ENCODE results near the gene NRAS. TPM values are rescaled to one million over a fixed set of nuclear protein-coding genes. Genes with fewer than 3 reads are reported as not detected.

The NRAS gene
- total RNA-seq, 1 donor from 2014 or later: 60.7 TPM

GRCh38 chr1:114715952-114716303 lies 643 bp downstream of the NRAS start:
- DNase-seq: peak; percentile 58
- H3K27me3 Mint-ChIP-seq: no peaks in the 10 kb centered on the region
- peaks cover 20% of the 10 kb centered on the region for H3K4me1 Mint-ChIP-seq
- peak overlapping the region; percentile 95 for H3K4me3 Mint-ChIP-seq
- H3K36me3 Mint-ChIP-seq (ENCODE audit: low read depth): peaks cover 67% of the 10 kb centered on the region
- H3K27ac Mint-ChIP-seq: peak overlapping the region; percentile 93
- no peaks in the 10 kb centered on the region for H3K9me3 Mint-ChIP-seq
- intact Hi-C loops (cut with micrococcal nuclease): loop anchor here (1.0 to 2.0 kb wide), 5 partner anchors 41 to 205 kb away; partner anchors contain the start of genes BCAS2, CSDE1, DENND2C and SIKE1

GRCh38 chr1:114712977-114713376 lies 3.6 kb downstream of the NRAS start:
- H3K9me3 Mint-ChIP-seq: no peaks in the 10 kb centered on the region

GRCh38 chr1:114710360-114710759 lies 6.2 kb downstream of the NRAS start:
- Mint-ChIP-seq H3K4me3 (no peak overlapping the region), H3K36me3 (ENCODE audit: low read depth) (peaks cover 53% of the 10 kb centered on the region), H3K27me3 (no peaks in the 10 kb centered on the region), H3K9me3 (no peaks in the 10 kb centered on the region), H3K4me1 (peaks cover 10% of the 10 kb centered on the region), H3K27ac (no peak overlapping the region)
- intact Hi-C loops (cut with micrococcal nuclease): no loop called here
- no peak for DNase-seq

More at GRCh38 chr1:114712977-114713376, 3.6 kb downstream of the NRAS start:
- H3K4me3 Mint-ChIP-seq: no peak overlapping the region
- no peak overlapping the region for H3K27ac Mint-ChIP-seq
- no peak for DNase-seq
- H3K4me1 Mint-ChIP-seq: peaks cover 17% of the 10 kb centered on the region
- H3K36me3 Mint-ChIP-seq (ENCODE audit: low read depth): peaks cover 58% of the 10 kb centered on the region
- no peaks in the 10 kb centered on the region for H3K27me3 Mint-ChIP-seq
- intact Hi-C loops (cut with micrococcal nuclease): no loop called here

GRCh38 chr1:114707604-114708003 lies 9.0 kb downstream of the NRAS start:
- H3K4me3 Mint-ChIP-seq: no peak overlapping the region
- intact Hi-C loops (cut with micrococcal nuclease): no loop called here
- H3K27me3 Mint-ChIP-seq: no peaks in the 10 kb centered on the region
- DNase-seq: no peak
- H3K27ac Mint-ChIP-seq: no peak overlapping the region
- peaks cover 44% of the 10 kb centered on the region for H3K36me3 Mint-ChIP-seq (ENCODE audit: low read depth)
- H3K4me1 Mint-ChIP-seq: peaks cover 3% of the 10 kb centered on the region
- H3K9me3 Mint-ChIP-seq: no peaks in the 10 kb centered on the region

DNA sequence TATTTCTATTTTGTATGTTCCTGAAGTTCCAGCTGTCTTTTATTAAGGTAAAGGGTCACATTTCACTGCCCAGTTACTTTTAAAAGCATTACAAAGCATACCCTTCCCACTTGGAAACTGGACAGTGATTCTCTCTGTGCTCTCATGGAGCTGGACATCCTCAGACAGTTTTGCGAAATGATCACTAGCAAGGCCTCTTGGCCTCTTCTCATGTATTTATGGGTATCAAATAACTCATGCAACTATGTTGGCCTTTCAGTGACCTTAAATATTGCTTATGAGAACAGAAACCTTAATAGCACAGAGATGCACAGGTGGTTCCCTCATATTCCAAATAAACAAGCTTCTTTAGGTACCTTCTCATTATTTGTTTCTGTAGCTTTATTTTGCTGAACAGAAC lies 13.3 kb downstream of the NRAS start:
- peaks cover 4% of the 10 kb centered on the region for H3K4me1 Mint-ChIP-seq
- peaks cover 18% of the 10 kb centered on the region for H3K36me3 Mint-ChIP-seq (ENCODE audit: low read depth)
- peaks cover 3% of the 10 kb centered on the region for H3K27me3 Mint-ChIP-seq
- intact Hi-C loops (cut with micrococcal nuclease): no loop called here
- no peak for DNase-seq
- H3K27ac Mint-ChIP-seq: no peak overlapping the region
- no peak overlapping the region for H3K4me3 Mint-ChIP-seq
- no peaks in the 10 kb centered on the region for H3K9me3 Mint-ChIP-seq

GRCh38 chr1:114702737-114703136 lies 13.8 kb downstream of the NRAS start:
- Mint-ChIP-seq H3K4me3 (no peak overlapping the region), H3K4me1 (peaks cover 4% of the 10 kb centered on the region), H3K9me3 (no peaks in the 10 kb centered on the region), H3K36me3 (ENCODE audit: low read depth) (peaks cover 16% of the 10 kb centered on the region), H3K27me3 (peaks cover 4% of the 10 kb centered on the region), H3K27ac (no peak overlapping the region)
- no peak for DNase-seq
- intact Hi-C loops (cut with micrococcal nuclease): no loop called here

GRCh38 chr1:114701931-114702330 lies 14.6 kb downstream of the NRAS start:
- Mint-ChIP-seq H3K4me3 (no peak overlapping the region), H3K9me3 (no peaks in the 10 kb centered on the region), H3K27ac (no peak overlapping the region), H3K4me1 (peaks cover 2% of the 10 kb centered on the region), H3K36me3 (ENCODE audit: low read depth) (peaks cover 8% of the 10 kb centered on the region), H3K27me3 (peaks cover 6% of the 10 kb centered on the region)
- DNase-seq: no peak
- intact Hi-C loops (cut with micrococcal nuclease): no loop called here

DNA sequence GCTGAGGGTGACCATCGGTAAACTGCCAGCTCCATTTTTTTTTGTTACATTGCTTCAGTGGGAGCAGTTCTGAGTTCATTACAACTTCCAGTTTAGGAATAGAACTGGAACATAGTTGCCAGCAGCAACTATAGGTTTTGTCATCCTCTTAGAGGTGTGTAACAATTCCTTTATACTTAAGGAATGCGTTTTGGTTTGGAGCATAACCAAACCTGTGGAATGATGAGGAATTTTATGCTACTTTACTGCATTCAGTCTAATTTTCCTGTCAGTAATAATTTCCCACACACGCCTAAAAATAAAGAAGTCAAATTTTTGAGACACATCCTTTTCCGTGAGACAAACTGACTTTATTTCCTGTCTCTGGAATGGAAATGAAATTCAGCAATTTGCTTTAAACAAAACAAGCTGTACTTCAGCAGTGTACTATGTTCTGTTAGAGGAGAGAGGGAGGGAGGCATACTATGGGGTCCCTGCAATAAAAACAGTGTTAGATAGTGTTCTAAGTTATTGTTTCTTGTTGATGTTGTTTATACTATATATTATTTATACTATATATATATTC lies 16.5 kb downstream of the NRAS start:
- Mint-ChIP-seq H3K27ac (no peak overlapping the region), H3K36me3 (ENCODE audit: low read depth) (peaks cover 2% of the 10 kb centered on the region), H3K4me3 (no peak overlapping the region), H3K4me1 (peaks cover 2% of the 10 kb centered on the region), H3K9me3 (no peaks in the 10 kb centered on the region), H3K27me3 (peaks cover 8% of the 10 kb centered on the region)
- intact Hi-C loops (cut with micrococcal nuclease): no loop called here
- no peak for DNase-seq

GRCh38 chr1:114696810-114697209 lies 19.8 kb downstream of the NRAS start:
- Mint-ChIP-seq H3K4me3 (no peak overlapping the region), H3K27me3 (peaks cover 8% of the 10 kb centered on the region), H3K4me1 (no peaks in the 10 kb centered on the region), H3K36me3 (ENCODE audit: low read depth) (no peaks in the 10 kb centered on the region), H3K27ac (no peak overlapping the region), H3K9me3 (no peaks in the 10 kb centered on the region)
- no peak for DNase-seq
- intact Hi-C loops (cut with micrococcal nuclease): no loop called here

DNA sequence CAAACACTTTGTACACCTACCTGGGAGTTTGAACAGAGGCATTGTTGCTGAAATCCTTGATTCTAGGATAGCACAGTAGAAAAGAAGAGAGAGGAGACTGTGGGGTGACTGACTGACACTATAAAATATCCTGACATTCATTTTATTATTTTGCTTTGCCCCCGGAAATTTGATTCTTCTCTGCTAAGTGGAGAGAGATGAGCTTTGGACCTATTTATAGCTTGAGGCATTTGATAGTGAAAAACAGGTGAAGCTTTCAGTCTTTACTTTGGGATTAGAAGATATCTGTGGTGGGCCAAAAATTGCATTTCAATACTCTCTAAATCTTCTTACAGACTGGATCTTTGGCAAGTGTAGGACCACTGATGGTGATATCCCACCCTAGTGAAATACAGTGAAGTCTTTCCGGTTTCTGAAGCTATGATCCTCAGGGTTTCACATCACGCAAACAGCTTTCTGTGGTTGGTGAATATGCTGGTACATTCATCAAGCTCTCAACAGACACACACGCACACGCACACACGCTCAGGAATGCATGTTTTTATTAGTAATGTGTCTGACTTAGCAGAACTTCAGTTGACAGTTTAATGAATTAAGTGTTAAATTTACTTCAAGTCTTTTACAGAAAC lies 21.0 kb downstream of the NRAS start, which contains the start of gene AMPD1:
TSS of gene AMPD1 (minus strand) at position 117 of the 629 bp plus-strand sequence. CDS start at position 42, 75 bp downstream.
- Mint-ChIP-seq H3K4me1 (no peaks in the 10 kb centered on the region), H3K4me3 (no peak within 1 kb of the TSS), H3K36me3 (ENCODE audit: low read depth) (no peaks in the 10 kb centered on the region), H3K9me3 (no peaks in the 10 kb centered on the region), H3K27ac (no peak within 1 kb of the TSS), H3K27me3 (peaks cover 8% of the 10 kb centered on the region)
- intact Hi-C loops (cut with micrococcal nuclease): no loop called here
- no peak for DNase-seq

DNA sequence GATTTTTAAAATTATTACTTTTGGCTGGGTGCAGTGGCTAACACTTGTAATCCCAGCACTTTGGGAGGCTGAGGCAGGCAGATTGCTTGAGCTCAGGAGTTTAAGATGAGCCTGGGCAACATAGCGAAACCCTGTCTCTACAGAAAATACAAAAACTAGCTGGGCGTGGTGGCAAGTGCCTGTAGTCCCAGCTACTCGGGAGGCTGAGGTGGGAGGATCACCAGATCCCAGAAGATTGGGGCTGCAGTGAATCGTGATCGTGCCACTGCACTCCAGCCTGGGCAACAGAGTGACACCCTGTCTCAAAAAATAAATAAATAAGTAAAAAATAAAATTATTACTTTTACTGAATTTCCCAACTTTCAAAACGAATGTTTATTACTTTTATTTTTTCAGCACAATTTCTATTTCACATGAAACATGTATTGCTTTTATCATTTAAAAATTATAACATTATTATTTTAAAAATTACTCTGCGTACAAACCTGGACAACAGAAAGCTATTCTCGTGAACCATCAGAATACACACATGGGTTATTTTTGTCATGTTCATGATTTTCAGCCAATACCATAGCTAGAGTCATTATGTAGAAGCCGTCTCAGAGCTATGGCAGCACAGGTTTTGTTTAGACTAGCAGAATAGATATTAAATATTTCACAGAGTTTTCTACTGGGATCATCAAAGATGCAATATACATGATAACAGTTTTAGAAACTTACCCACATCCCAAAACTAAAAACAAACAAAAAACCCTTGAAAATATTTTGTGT lies 21.8 kb downstream of the NRAS start:
- H3K9me3 Mint-ChIP-seq: no peaks in the 10 kb centered on the region
- no peak overlapping the region for H3K4me3 Mint-ChIP-seq
- no peak overlapping the region for H3K27ac Mint-ChIP-seq

GRCh38 chr1:114692947-114693346 lies 23.6 kb downstream of the NRAS start:
- Mint-ChIP-seq H3K4me3 (no peak overlapping the region), H3K36me3 (ENCODE audit: low read depth) (no peaks in the 10 kb centered on the region), H3K9me3 (no peaks in the 10 kb centered on the region), H3K4me1 (no peaks in the 10 kb centered on the region), H3K27ac (no peak overlapping the region), H3K27me3 (peaks cover 9% of the 10 kb centered on the region)
- intact Hi-C loops (cut with micrococcal nuclease): no loop called here
- no peak for DNase-seq

More for the DNA sequence above, 21.8 kb downstream of the NRAS start:
- Mint-ChIP-seq H3K36me3 (ENCODE audit: low read depth) (no peaks in the 10 kb centered on the region), H3K4me1 (no peaks in the 10 kb centered on the region), H3K27me3 (peaks cover 6% of the 10 kb centered on the region)
- DNase-seq: no peak
- intact Hi-C loops (cut with micrococcal nuclease): no loop called here

DNA sequence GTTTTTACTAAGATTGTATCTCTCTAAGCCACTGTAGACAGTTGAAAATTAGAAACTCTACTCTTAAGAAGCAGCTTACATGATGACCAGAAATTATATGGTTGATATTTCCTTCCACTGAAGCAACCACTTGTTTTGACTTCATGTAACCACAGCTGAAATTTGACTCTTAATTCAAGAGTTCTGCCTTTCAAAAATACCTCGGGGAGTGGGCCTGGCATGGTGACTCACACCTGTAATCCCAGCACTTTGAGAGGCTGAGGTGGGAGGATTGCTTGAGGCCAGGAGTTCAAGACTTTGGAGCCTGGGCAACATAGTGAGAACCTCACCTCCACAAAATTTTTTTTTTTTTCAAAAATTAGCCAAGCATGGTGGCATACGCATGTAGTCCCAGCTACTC lies 25.5 kb downstream of the NRAS start:
- Mint-ChIP-seq H3K27me3 (peaks cover 19% of the 10 kb centered on the region), H3K36me3 (ENCODE audit: low read depth) (no peaks in the 10 kb centered on the region), H3K4me3 (no peak overlapping the region), H3K27ac (no peak overlapping the region), H3K9me3 (no peaks in the 10 kb centered on the region), H3K4me1 (no peaks in the 10 kb centered on the region)
- DNase-seq: no peak
- intact Hi-C loops (cut with micrococcal nuclease): no loop called here

- intact Hi-C loops (cut with micrococcal nuclease): no loop called here
- H3K4me1 Mint-ChIP-seq: no peaks in the 10 kb centered on the region
- H3K9me3 Mint-ChIP-seq: no peaks in the 10 kb centered on the region
- H3K4me3 Mint-ChIP-seq: no peak overlapping the region
- peaks cover 24% of the 10 kb centered on the region for H3K27me3 Mint-ChIP-seq
- H3K27ac Mint-ChIP-seq: no peak overlapping the region
- H3K36me3 Mint-ChIP-seq (ENCODE audit: low read depth): no peaks in the 10 kb centered on the region
- no peak for DNase-seq
Observed at GRCh38 chr1:114690148-114690547, 26.4 kb downstream of the NRAS start.
